HUES6 (cell line): ENCODE results near the gene AREG.

Source experiments
- H3K27ac ChIP-seq: 2 replicates; pipeline ENCODE4 v1.7.0; 2013; ENCODE audit warnings: low read depth, mild to moderate bottlenecking, low read length, inconsistent platforms
- H3K27me3 ChIP-seq: 2 replicates; pipeline ENCODE4 v1.6.1; 2013; ENCODE audit warnings: low read length; ENCODE audit not compliant: control insufficient read depth, insufficient read depth
- H3K36me3 ChIP-seq: 2 replicates; pipeline ENCODE4 v1.6.1; 2013; ENCODE audit warnings: low read length; ENCODE audit not compliant: control insufficient read depth, insufficient read depth
- H3K4me1 ChIP-seq: 2 replicates; pipeline ENCODE4 v1.6.1; 2013; ENCODE audit warnings: low read length; ENCODE audit not compliant: control insufficient read depth, insufficient read depth
- H3K4me3 ChIP-seq: 2 replicates; pipeline ENCODE4 v1.5.1; 2013; ENCODE audit warnings: low read depth, low read length
- H3K9ac ChIP-seq: one replicate; pipeline ENCODE4 v1.6.1; 2013; ENCODE audit warnings: mild to moderate bottlenecking, low read length
- H3K9me3 ChIP-seq: 2 replicates; pipeline ENCODE4 v1.6.1; 2013; ENCODE audit warnings: low read depth, low read length; ENCODE audit not compliant: control insufficient read depth, insufficient read depth

The AREG gene

DNA sequence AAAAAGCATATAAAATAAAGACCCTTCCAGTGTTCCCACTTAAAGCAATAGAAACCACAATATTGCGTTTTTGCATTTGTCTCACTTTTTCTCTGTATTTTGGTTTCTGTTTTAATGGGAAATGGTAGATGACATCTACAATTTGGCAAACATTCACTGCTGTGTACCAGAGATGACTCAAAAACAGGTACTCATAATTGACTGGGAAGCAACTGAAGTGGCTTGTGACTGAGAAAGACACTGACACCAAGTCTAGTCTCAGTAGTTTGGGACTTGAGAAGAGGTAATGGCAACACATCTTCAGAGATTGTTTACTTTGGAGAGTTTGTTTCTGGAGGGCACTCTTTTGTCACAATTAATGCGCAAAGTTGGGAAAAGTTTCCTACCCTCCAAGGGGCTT is 42.0 kb downstream of the AREG start:
- H3K4me1 ChIP-seq, result no peaks in the 10 kb centered on the region
- H3K36me3 ChIP-seq, result no peaks in the 10 kb centered on the region
- no peak overlapping the region for H3K9ac ChIP-seq
- no peaks in the 10 kb centered on the region for H3K27me3 ChIP-seq
- H3K9me3 ChIP-seq, result no peaks in the 10 kb centered on the region
- no peak overlapping the region for H3K4me3 ChIP-seq
- H3K27ac ChIP-seq, result no peak overlapping the region

GRCh38 chr4:74487771-74488170 is 42.8 kb downstream of the AREG start:
- Histone ChIP-seq H3K27ac (no peak overlapping the region), H3K36me3 (no peaks in the 10 kb centered on the region), H3K9me3 (no peaks in the 10 kb centered on the region), H3K4me1 (no peaks in the 10 kb centered on the region), H3K4me3 (no peak overlapping the region), H3K9ac (no peak overlapping the region), H3K27me3 (no peaks in the 10 kb centered on the region)

DNA sequence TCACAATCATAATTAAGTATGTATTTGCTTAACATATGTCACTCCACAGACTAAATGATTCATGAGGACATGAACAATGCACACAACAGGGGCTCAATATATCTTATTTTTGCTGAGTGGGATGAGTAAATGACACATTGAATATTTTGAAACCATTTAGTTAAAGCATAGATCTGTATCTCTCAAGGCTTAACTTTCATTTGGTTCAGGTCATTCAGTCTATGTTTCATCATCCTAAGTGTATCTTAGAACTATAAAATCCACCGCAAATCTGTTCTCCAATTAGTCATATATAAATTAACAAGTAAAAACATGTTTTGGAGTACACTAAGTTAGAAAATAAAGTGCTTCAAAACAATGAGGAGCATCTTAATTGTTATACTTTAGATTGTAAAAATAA is 45.8 kb downstream of the AREG start:
- Histone ChIP-seq H3K9me3 (no peaks in the 10 kb centered on the region), H3K4me3 (no peak overlapping the region), H3K27ac (no peak overlapping the region), H3K9ac (no peak overlapping the region), H3K4me1 (no peaks in the 10 kb centered on the region), H3K36me3 (no peaks in the 10 kb centered on the region), H3K27me3 (no peaks in the 10 kb centered on the region)

DNA sequence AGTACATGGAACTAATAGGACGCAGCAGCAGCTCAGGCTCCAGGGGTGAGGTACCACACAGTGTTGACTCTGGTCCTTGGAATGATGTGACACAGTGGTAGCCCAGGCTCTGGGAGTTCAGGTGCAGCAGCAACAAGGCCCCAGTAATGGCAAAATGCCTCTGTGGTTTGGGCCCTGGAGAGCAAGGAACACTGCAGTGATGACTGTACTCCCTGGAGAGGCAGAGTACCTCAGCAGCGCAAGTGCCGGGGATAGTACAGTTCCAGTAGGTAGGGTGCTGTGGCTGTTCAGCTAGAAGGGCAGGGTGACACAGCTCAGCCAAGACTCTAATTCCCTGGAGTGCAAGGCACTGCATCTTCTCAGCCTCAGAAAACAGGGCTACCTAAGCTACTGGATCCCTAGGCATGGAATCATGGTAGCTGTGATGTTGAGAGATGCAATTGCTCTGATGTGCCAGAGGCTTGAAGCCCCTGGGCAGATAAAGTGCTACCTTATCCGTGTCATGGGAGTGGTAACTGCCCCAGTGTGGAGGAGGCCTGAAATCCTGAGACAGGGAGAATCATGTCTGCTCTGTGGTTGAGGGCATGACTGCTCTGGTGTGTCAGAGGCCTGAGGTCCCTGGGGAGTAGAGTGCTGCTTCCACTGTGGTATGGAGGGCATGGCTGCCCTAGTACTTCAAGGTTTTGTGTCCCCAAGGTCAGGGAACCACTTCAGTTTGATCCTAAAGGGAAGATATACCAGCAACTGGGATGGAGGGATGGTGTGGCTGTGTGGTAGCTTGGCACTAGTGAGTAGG is 55.2 kb downstream of the AREG start:
- Histone ChIP-seq H3K4me3 (no peak overlapping the region), H3K9me3 (no peaks in the 10 kb centered on the region), H3K27me3 (no peaks in the 10 kb centered on the region), H3K4me1 (no peaks in the 10 kb centered on the region), H3K9ac (no peak overlapping the region), H3K27ac (no peak overlapping the region), H3K36me3 (no peaks in the 10 kb centered on the region)

- H3K9ac ChIP-seq, result no peak overlapping the region
- H3K4me1 ChIP-seq, result peaks cover 6% of the 10 kb centered on the region; the same call in 1 of the 2 replicates
- no peaks in the 10 kb centered on the region for H3K36me3 ChIP-seq
- no peak overlapping the region for H3K27ac ChIP-seq
- no peaks in the 10 kb centered on the region for H3K27me3 ChIP-seq
- H3K9me3 ChIP-seq, result no peaks in the 10 kb centered on the region
- no peak overlapping the region for H3K4me3 ChIP-seq
Measured at GRCh38 chr4:74501579-74501978, 56.6 kb downstream of the AREG start.

DNA sequence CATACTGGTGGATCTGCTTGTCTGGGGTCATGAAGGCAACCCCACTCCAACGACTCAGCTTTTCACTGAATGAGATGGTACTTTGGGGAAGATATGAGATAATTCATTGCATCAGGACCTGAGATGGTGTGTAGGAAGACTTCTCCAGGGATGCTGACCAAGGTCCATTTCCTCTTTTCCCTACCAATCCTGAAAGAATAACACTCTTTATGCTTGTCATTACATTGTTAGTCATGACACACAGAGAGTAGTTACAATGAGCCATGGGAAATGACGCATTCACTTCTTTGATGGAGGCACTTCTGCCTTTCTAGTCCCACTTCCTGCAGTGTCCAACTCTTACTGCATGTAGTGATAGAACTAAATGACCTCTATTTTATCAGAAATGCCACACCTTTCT is 58.6 kb downstream of the AREG start:
- H3K9me3 ChIP-seq, result no peaks in the 10 kb centered on the region
- H3K36me3 ChIP-seq, result no peaks in the 10 kb centered on the region
- H3K4me3 ChIP-seq, result no peak overlapping the region
- H3K27me3 ChIP-seq, result no peaks in the 10 kb centered on the region
- peaks cover 6% of the 10 kb centered on the region; the same call in 1 of the 2 replicates for H3K4me1 ChIP-seq
- no peak overlapping the region for H3K27ac ChIP-seq
- H3K9ac ChIP-seq, result no peak overlapping the region

- Histone ChIP-seq H3K4me3 (no peak overlapping the region), H3K27me3 (no peaks in the 10 kb centered on the region), H3K36me3 (no peaks in the 10 kb centered on the region), H3K27ac (no peak overlapping the region), H3K9ac (no peak overlapping the region), H3K4me1 (peaks cover 6% of the 10 kb centered on the region; the same call in 1 of the 2 replicates), H3K9me3 (no peaks in the 10 kb centered on the region)
Measured at GRCh38 chr4:74504212-74504611, 59.3 kb downstream of the AREG start.
